NCI-H2029 treated with DMSO at 0.1 percent for 48 hours (cell line): ENCODE results near the gene CACNA2D2.
A peak's percentile ranks its signal among the peaks of the same experiment; 100 is the strongest.

Source experiments
- DNase-seq: peaks from one replicate; lab custom pipeline; 2025; lab: John Stamatoyannopoulos, UW

CACNA2D2 gene

GRCh38 chr3:50345008-50345407 lies 158.4 kb downstream of the CACNA2D2 start:
- DNase-seq = no peak

GRCh38 chr3:50342813-50343633 lies 160.4 kb downstream of the CACNA2D2 start:
- no peak for DNase-seq

GRCh38 chr3:50341996-50342650 lies 161.3 kb downstream of the CACNA2D2 start:
- DNase-seq = no peak

GRCh38 chr3:50341537-50341936 lies 161.9 kb downstream of the CACNA2D2 start:
- DNase-seq = no peak

GRCh38 chr3:50340448-50341329 lies 162.7 kb downstream of the CACNA2D2 start, which contains the start of gene RASSF1:
RASSF1 (minus strand) TSS chr3:50340836; CDS start chr3:50340805, 31 bp downstream.
- DNase-seq = no peak

GRCh38 chr3:50340147-50340447 lies 163.3 kb downstream of the CACNA2D2 start:
- DNase-seq = no peak

- no peak for DNase-seq
Measured at GRCh38 chr3:50339485-50340146, 163.8 kb downstream of the CACNA2D2 start.

- no peak for DNase-seq
Measured at GRCh38 chr3:50338965-50339364, 164.5 kb downstream of the CACNA2D2 start.

GRCh38 chr3:50337175-50337861 lies 166.1 kb downstream of the CACNA2D2 start:
- peak; percentile 73 for DNase-seq

GRCh38 chr3:50336452-50337174 lies 166.8 kb downstream of the CACNA2D2 start:
- DNase-seq = no peak

GRCh38 chr3:50334339-50335075 lies 168.9 kb downstream of the CACNA2D2 start:
- DNase-seq = no peak

- DNase-seq = no peak
Measured at GRCh38 chr3:50333744-50334328, 169.6 kb downstream of the CACNA2D2 start.

GRCh38 chr3:50331364-50331907 lies 172.0 kb downstream of the CACNA2D2 start:
- DNase-seq = no peak

- DNase-seq = no peak
Measured at GRCh38 chr3:50330330-50330729, 173.1 kb downstream of the CACNA2D2 start.

- DNase-seq = peak; percentile 43
Measured at GRCh38 chr3:50327943-50328691, 175.3 kb downstream of the CACNA2D2 start, which contains the start of gene TUSC2. TUSC2 (minus strand) TSS chr3:50328223; CDS start chr3:50328099, 124 bp downstream.

GRCh38 chr3:50327129-50327528 lies 176.3 kb downstream of the CACNA2D2 start:
- no peak for DNase-seq

GRCh38 chr3:50326182-50326541 lies 177.3 kb downstream of the CACNA2D2 start:
- no peak for DNase-seq

GRCh38 chr3:50325497-50326181 lies 177.8 kb downstream of the CACNA2D2 start:
- DNase-seq = no peak
